Thyroid gland (tissue), 4 donors: ENCODE data around the gene TFCP2.

Experiments
- POLR2A ChIP-seq, 2 donors: fragments of 450-650 bp; IDR thresholded peaks; one replicate each; pipeline ENCODE4 v1.6.1; 2017; ENCODE audit warnings: antibody characterized with exemption in 2 of 2, mild to moderate bottlenecking in 2 of 2, moderate library complexity in 1 of 2
- TF ChIP-seq, protein P1 (sequence below), 6 experiments: fragments of 200-600 bp in 3 of 6; fragments of 450-650 bp in 3 of 6; sonication (generic) in 3 of 6; IDR thresholded peaks; one replicate each; pipeline ENCODE4 v1.5.1; 2016 to 2019; ENCODE audit warnings: antibody characterized with exemption in 6 of 6, mild to moderate bottlenecking in 2 of 6, inconsistent platforms in 1 of 6, moderate library complexity in 1 of 6

DNA sequence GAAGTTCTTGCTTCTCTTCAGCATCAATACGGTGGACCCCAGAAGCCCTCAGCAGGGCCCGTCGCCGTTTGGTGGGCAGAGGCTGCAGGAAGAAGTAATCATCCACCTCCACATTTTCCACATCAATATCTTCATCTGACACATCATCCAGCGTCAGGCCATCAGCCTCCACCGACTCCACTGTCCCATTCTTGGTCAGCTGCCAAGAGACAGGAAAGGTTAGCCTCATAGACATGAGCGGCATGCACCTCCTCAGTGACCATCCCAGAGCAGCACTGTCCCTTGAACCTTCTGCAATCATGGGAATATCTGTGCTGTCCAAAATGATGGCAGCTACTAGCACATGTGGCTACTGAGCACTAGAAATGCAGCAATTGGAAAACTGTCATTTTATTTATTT, 105.2 kb downstream of the TFCP2 start:
- TF ChIP-seq, protein P1, sequence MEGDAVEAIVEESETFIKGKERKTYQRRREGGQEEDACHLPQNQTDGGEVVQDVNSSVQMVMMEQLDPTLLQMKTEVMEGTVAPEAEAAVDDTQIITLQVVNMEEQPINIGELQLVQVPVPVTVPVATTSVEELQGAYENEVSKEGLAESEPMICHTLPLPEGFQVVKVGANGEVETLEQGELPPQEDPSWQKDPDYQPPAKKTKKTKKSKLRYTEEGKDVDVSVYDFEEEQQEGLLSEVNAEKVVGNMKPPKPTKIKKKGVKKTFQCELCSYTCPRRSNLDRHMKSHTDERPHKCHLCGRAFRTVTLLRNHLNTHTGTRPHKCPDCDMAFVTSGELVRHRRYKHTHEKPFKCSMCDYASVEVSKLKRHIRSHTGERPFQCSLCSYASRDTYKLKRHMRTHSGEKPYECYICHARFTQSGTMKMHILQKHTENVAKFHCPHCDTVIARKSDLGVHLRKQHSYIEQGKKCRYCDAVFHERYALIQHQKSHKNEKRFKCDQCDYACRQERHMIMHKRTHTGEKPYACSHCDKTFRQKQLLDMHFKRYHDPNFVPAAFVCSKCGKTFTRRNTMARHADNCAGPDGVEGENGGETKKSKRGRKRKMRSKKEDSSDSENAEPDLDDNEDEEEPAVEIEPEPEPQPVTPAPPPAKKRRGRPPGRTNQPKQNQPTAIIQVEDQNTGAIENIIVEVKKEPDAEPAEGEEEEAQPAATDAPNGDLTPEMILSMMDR (IDR thresholded peaks at IDR 0.05) = no peak
- TF ChIP-seq POLR2A (IDR thresholded peaks at IDR 0.05) = no peak
